CD4-positive, alpha-beta T cell (primary cell): ENCODE results near the gene CTNNA2. TPM values are rescaled to one million over a fixed set of nuclear protein-coding genes. Genes with fewer than 3 reads are reported as not detected.

Experiments
- ATAC-seq: fragments of 200-7000 bp; cut with Tn5 transposase; one replicate; pipeline ENCODE4 v1.10.0; 2022; ENCODE audit warnings: mild to moderate bottlenecking; ENCODE audit not compliant: poor library complexity
- CTCF ChIA-PET: fragments of 350-600 bp; sonication (Branson Sonifier 250); formaldehyde crosslinking; loops from one replicate; lab custom pipeline; 2021; ENCODE audit warnings: antibody characterized with exemption, inconsistent platforms; lab: Charles Lee
- POLR2A ChIA-PET: fragments of 350-600 bp; sonication (Branson Sonifier 250); formaldehyde crosslinking; loops from one replicate; lab custom pipeline; 2021; ENCODE audit warnings: antibody characterized with exemption, inconsistent platforms; lab: Charles Lee
- DNase-seq, 14 experiments: peaks; one replicate each; pipeline ENCODE4 v3.0.0-alpha.2; 2013 to 2020; ENCODE audit warnings: mixed read lengths in 2 of 14
- H3K27ac ChIP-seq, 2 donors: one replicate each; pipeline versions ENCODE4 v1.5.1 to v1.7.0; 2013; ENCODE audit warnings: low read length in 2 of 2, low read depth in 1 of 2, mild to moderate bottlenecking in 1 of 2
- H3K27me3 ChIP-seq, 2 experiments: 1 replicate in 1 of 2; 2 replicates in 1 of 2; pipeline versions ENCODE4 v1.6.1 to v1.7.0; 2013; ENCODE audit warnings: low read length in 2 of 2, control low read depth in 1 of 2, mild to moderate bottlenecking in 1 of 2, moderate library complexity in 1 of 2; ENCODE audit not compliant: insufficient read depth in 2 of 2, control insufficient read depth in 1 of 2
- H3K36me3 ChIP-seq: one replicate; pipeline ENCODE4 v1.6.1; 2013; ENCODE audit warnings: low read length, control low read depth; ENCODE audit not compliant: insufficient read depth
- H3K4me1 ChIP-seq: one replicate; pipeline ENCODE4 v1.6.1; 2013; ENCODE audit warnings: low read length, control low read depth; ENCODE audit not compliant: insufficient read depth
- H3K4me3 ChIP-seq: one replicate; pipeline ENCODE4 v1.5.1; 2013; ENCODE audit warnings: mild to moderate bottlenecking, low read length, moderate library complexity
- H3K9me3 ChIP-seq, 2 experiments: 1 replicate in 1 of 2; 2 replicates in 1 of 2; pipeline versions ENCODE4 v1.6.1 to v1.7.0; 2013; ENCODE audit warnings: low read length in 2 of 2, mild to moderate bottlenecking in 2 of 2, control low read depth in 1 of 2, moderate library complexity in 1 of 2; ENCODE audit not compliant: control insufficient read depth in 1 of 2, insufficient read depth in 1 of 2
- H3K27ac Mint-ChIP-seq: one replicate; pipeline ENCODE4 v1.8.0; 2020; ENCODE audit warnings: mixed read lengths
- H3K27me3 Mint-ChIP-seq: one replicate; pipeline ENCODE4 v1.8.0; 2021; ENCODE audit warnings: mixed read lengths
- H3K36me3 Mint-ChIP-seq: one replicate; pipeline ENCODE4 v1.8.0; 2021; ENCODE audit warnings: low read depth, mixed read lengths
- H3K4me1 Mint-ChIP-seq: one replicate; pipeline ENCODE4 v1.8.0; 2021; ENCODE audit warnings: low read depth, mixed read lengths
- H3K4me3 Mint-ChIP-seq: one replicate; pipeline ENCODE4 v1.8.0; 2020; ENCODE audit warnings: mild to moderate bottlenecking, mixed read lengths
- H3K9me3 Mint-ChIP-seq: one replicate; pipeline ENCODE4 v1.8.0; 2020; ENCODE audit warnings: mixed read lengths
- CTCF ChIP-seq: fragments of 200-600 bp; IDR thresholded peaks from one replicate; pipeline ENCODE4 v1.8.0; 2022; ENCODE audit warnings: antibody characterized with exemption, mild to moderate bottlenecking
- intact Hi-C, 2 experiments: fragments of 100-400 bp; cut with DNase I in 1 of 2; cut with micrococcal nuclease in 1 of 2; formaldehyde crosslinking; loops; one replicate each; pipeline versions ENCODE4 v1.15.1 to v1.9.0; 2023 to 2025; cut with DNase I, micrococcal nuclease
- total RNA-seq, 174 experiments: library from RNA in 2 of 174; stranded (reverse) in 2 of 174; gene quantifications; one replicate each; pipeline ENCODE4 v1.2.3 and lab custom pipeline; 2021 to 2026

CTNNA2 gene
- total RNA-seq, 2 experiments from 2014 or later, result not detected

- ChIA-PET POLR2A (no interaction called here), CTCF (no interaction called here)
- no peaks in the 10 kb centered on the region for H3K36me3 Mint-ChIP-seq
- no peak for ATAC-seq
- no peak for DNase-seq
- no peaks in the 10 kb centered on the region for H3K27me3 ChIP-seq
- H3K27ac Mint-ChIP-seq, result no peak overlapping the region
- H3K9me3 ChIP-seq, result peaks cover 0 to 16% of the 10 kb centered on the region in 2 experiments
- H3K9me3 Mint-ChIP-seq, result peaks cover 5% of the 10 kb centered on the region
- H3K36me3 ChIP-seq, result no peaks in the 10 kb centered on the region
- no peak overlapping the region for H3K27ac ChIP-seq
- H3K4me1 ChIP-seq, result no peaks in the 10 kb centered on the region
- H3K4me3 Mint-ChIP-seq, result no peak overlapping the region
- intact Hi-C loops, result no loop called here
- no peak for TF ChIP-seq CTCF
- no peaks in the 10 kb centered on the region for H3K4me1 Mint-ChIP-seq
- no peaks in the 10 kb centered on the region for H3K27me3 Mint-ChIP-seq
- H3K4me3 ChIP-seq, result no peak overlapping the region
Observed at GRCh38 chr2:79670198-79670597, 157.3 kb downstream of the CTNNA2 start.

DNA sequence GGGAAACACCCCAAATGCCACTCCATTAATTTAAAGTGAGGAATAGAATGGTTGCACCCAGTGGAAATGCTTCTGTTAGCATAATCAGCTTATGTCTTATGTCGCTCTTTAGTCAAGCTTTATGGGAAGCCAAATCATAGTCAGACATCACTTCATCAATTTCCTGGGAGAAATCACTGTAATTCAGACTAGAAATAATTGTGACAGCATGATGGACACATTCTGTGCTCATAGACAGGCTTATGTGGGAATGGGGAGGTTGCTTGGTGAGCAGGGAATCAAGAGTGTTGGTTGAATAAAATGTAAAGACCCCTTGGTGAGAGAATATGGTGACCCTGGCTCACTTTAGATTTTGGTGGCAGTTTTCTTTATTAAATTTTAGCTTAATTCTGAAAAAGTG, 174.0 kb downstream of the CTNNA2 start:
- CTCF ChIA-PET, result no interaction called here
- TF ChIP-seq CTCF, result no peak
- no peak overlapping the region for H3K27ac Mint-ChIP-seq

GRCh38 chr2:79695248-79695647, 182.4 kb downstream of the CTNNA2 start:
- Histone ChIP-seq H3K36me3 (no peaks in the 10 kb centered on the region), H3K27me3 (no peaks in the 10 kb centered on the region), H3K4me3 (no peak overlapping the region), H3K27ac (no peak overlapping the region), H3K4me1 (no peaks in the 10 kb centered on the region), H3K9me3 (peaks cover 0 to 3% of the 10 kb centered on the region in 2 experiments)
- CTCF ChIA-PET, result no interaction called here
- H3K27me3 Mint-ChIP-seq, result no peaks in the 10 kb centered on the region
- no peak for DNase-seq
- no peak for ATAC-seq
- no peaks in the 10 kb centered on the region for H3K36me3 Mint-ChIP-seq
- H3K27ac Mint-ChIP-seq, result no peak overlapping the region
- POLR2A ChIA-PET, result no interaction called here
- peaks cover 9% of the 10 kb centered on the region for H3K9me3 Mint-ChIP-seq
- TF ChIP-seq CTCF, result no peak
- intact Hi-C loops, result no loop called here
- H3K4me1 Mint-ChIP-seq, result no peaks in the 10 kb centered on the region
- H3K4me3 Mint-ChIP-seq, result no peak overlapping the region

More for the DNA sequence above, 174.0 kb downstream of the CTNNA2 start:
- H3K27me3 Mint-ChIP-seq, result no peaks in the 10 kb centered on the region
- DNase-seq (no peak), ATAC-seq (no peak)
- H3K4me3 Mint-ChIP-seq, result no peak overlapping the region
- peaks cover 0 to 4% of the 10 kb centered on the region in 2 experiments for H3K9me3 ChIP-seq
- intact Hi-C loops, result no loop called here
- H3K27me3 ChIP-seq, result no peaks in the 10 kb centered on the region
- POLR2A ChIA-PET, result no interaction called here
- H3K27ac ChIP-seq, result no peak overlapping the region
- H3K9me3 Mint-ChIP-seq, result peaks cover 16% of the 10 kb centered on the region
- no peaks in the 10 kb centered on the region for H3K4me1 ChIP-seq
- H3K4me1 Mint-ChIP-seq, result no peaks in the 10 kb centered on the region
- no peak overlapping the region for H3K4me3 ChIP-seq
- H3K36me3 Mint-ChIP-seq, result no peaks in the 10 kb centered on the region
- no peaks in the 10 kb centered on the region for H3K36me3 ChIP-seq
